ENCODE results near the gene MED13L.
A peak's percentile ranks its signal among the peaks of the same experiment; 100 is the strongest.

MED13L gene

DNA sequence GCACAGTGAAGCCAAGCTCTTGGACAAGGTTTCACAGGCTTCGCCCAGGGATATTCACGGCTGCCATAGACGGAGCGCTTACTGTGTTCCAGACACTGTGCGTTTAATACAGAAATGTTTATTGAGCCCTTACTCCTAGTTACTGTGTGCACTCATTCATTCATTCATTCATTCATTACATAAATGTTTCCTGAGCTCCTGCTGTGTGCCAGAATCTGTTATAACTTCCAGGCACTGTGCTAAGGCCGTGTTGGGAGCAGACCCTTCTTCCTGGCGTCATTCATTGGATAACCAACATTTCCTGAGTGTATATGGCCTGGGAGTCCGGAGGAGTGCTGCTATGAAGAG lies 760 bp upstream of the MED13L start:
- no peak for DNase-seq (ENCODE audit: low spot score)

DNA sequence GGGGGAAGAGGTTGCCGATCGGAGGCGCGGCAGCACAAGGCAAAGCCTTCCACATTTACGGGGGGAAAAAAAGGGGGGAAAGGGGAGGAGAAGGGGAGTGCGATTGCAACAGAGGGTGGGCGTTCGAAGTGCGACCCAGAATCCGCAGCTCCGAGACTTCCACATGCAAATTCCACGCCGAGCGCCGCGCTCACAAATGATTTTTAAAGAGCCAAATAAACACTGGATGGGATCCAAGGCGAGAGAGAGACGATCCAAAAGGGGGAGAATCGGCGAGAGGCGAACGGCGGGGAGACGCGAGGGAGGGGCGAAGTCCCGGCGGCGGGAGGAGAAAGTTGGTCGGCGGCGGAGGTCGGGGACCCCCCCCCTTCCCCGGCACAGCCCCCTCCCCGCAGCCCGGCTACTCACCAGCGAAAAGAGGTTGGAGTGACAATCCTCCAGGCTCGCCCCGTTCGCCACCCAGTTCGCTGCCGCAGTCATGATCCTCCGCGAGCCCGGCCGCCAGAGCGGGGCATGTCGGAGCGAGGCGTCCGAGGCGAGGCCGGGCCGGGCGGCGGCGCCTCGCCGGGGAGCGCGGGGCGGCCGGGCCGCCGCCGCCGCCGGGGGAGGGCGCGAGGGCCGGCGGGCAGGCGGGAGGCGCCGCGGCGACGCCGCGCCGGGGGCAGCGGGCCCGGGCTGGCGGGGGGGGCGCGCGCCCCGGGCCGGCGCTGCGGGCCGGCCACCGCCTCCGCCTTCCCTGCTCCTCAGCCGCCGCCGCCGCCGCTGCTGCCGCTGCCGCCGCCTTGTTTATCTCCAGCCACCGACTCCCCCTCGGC lies 634 bp downstream of the MED13L start:
- DNase-seq (ENCODE audit: low spot score) = peak; percentile 64

DNA sequence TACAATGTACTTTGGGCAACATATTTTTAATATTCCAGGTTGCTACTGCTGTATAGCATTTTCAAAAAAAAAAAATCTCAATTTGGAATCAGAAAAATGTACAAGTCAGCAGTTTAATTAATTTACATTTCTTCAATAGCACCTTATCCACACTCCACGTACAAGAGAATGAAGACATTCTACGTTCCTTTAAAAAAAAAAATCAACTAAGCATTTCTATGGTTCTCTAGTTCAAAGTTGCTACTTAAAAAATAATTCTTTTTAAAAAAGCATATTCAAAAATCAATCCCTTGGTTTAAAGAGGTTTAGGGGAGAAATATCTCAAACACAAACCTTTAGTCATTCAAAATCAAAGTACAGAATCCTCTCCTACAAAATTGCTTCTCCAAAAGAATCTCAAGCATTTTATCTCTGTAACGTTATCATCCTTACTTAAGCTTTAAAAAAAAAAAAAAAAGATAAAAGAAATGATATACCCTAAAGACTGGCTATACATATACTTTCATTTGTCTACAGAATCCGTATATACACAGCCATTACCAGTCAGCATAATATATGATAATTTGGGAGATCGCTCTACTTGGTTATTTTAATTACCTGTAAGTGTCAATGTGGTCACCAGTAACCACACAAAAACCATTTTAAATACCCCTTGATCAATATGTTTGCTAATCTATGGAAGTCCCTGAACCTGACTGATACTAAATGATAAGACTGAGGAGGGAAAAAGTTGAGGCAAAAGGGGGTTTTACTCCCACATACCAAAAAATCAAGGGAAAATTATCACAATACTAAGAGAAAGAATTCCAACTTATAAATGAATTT lies 2.7 kb downstream of the MED13L start:
- no peak for DNase-seq (ENCODE audit: low spot score)

DNA sequence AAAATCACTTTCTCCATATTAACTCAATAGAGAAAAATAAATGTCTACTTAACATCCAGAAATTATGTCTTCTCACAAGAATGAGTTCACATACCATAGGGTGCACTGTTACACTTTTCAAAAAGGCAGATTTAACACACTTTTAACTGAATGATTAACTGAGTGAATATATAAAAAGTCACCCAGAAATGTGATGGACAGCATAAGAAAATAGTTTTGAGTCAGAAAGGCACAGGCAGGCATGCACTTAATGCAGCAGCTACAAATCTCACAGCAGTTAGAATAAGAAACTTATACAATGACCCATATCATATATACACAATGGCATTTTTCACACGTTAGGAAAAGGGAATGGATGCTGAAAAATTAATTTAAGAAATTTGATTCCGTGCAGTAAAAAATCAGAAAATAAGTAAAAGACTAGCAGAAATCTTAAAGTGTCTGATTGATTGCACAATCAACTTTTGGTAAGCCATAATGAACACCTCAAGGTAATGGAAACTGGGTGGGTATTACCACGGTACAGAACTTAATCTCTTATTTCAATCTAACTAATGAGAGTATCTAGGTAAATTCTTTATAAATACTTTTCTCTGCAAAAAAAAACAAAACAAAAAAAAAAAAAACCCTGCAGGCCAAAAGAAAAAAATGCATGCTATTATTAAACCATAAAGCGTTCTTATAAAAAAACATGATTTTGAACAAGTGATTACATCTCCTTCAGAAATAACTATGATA lies 3.5 kb downstream of the MED13L start:
- no peak for DNase-seq (ENCODE audit: low spot score)

DNA sequence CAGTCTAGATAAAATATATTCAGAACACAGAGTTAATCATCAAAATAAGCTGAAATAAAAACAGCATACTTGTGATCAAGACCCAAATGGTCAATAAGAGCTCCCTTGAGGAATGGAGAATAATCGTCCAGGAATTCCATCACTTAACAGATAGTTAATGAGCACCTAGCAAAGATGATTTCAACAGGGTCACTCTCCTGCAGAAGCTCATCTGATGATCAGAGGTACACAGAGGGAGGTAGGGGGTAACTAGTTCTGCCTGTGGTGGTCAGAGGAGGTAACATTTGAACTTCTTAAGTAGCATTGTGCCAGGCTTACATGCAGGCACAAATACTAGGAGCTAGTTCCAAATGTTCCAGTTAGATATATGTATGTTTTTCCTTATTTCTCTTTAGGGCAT lies 9.5 kb downstream of the MED13L start:
- DNase-seq (ENCODE audit: low spot score) = no peak

DNA sequence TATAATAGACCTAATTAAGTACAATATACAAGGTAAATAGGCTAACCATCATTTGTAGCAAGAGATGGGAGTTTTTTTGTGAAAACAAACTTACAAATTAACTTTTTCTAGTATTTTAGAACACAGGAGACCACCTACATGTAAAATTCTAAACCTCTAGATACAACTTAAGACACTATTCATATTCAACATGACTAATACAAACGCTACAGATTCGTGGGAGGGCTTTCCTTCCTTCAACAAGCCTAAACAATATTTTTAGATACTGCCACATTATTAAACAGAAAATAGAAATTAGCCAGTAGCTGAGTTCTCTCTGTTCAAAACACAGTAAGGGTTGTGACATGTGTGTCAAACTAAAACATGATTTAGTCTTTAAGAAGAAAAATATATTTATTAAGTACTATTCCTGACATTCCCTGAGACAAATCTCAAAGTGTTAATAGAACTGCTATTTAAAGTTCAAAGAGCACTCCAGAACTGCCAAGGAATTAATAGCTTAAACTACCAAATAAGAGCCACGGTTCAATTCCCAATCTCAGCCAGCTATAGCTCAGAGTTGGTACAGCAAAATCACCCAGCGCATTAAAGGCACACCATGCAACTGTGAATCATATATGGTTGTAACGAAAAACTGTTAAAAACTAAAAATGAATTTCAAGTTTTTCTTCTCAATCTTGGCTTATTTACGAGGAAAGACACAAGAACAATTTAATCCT lies 10.7 kb downstream of the MED13L start:
- no peak for DNase-seq (ENCODE audit: low spot score)

DNA sequence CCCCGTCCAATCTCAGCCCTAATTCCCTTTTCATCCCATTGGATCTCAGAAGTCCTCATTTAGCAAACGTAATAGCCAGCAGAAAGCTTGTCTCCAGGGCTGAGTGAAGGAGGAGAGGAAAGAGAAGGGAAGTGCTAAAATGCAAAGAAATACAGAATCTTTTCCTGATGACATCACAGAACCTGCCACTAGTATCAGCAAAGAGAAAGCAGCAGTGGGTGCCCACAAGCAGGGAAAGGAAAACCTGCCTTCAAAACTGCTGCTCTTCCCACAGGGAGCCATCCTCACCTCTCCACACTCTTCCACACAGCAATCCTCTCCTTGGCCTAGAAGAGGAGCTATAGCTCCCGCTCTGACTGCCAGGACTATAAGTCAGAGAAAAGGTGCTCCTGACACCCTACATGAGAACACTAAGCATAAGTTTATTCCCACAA lies 11.3 kb downstream of the MED13L start:
- DNase-seq (ENCODE audit: low spot score) = no peak

DNA sequence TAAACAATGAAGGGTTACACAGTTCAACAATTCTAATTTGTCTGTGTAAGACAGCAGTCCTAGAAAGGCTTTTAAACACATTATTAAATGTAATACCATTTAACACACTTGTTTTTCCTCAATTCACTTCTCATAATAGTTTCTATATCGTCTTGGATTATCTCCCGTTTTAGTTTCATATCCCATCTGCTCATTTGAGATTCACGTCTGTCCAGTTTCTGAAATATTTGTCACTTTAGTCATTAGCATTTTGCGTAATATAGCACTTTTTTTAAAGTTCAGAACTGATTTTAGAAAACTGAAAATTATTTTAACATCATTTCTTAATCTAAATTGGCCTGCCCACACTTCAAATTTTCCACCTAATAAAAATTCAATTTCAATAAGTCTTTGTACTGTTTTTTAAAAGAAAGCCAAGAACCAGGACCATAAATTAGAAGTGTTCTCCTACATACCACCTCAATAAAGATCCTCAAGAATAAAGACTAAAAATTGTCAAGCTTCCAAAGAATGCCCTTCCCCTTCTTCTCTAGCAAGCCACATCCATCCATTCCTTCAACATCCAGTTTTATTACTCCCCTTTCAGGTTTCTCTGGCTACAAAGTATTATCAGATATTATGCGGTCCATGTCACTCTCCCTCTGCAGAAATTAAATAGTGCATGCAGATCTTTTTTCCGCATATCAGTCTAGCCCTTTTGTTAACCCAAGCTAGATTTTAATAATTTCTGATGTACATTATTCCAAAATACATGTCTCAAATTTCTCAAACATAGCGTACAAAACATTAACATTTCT lies 11.9 kb downstream of the MED13L start:
- no peak for DNase-seq (ENCODE audit: low spot score)

DNA sequence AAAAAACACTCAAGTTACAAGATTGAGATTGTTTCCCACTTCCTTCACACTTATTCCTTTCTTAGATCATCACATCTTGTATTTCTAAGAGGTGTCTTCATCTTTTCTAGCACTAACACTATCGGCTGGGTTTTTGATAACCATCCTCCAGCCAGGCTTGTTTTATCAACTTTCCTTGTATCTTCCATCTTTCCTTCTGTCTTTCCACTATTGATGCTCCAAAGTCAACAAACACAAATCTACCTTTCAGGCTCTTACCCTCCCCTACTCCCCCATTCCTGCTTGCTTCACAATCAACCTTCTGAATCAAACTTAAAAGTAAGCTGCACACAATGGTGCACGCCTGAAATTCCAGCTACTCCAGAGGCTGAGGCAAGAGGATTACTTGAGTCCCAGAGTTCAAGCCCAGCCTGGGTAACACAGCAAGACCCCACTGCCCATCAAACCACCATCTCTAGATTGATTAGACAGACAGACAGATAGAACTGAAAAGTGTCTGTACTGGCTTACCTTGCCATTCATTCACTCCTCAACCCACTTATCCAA lies 12.9 kb downstream of the MED13L start:
- DNase-seq (ENCODE audit: low spot score) = no peak

DNA sequence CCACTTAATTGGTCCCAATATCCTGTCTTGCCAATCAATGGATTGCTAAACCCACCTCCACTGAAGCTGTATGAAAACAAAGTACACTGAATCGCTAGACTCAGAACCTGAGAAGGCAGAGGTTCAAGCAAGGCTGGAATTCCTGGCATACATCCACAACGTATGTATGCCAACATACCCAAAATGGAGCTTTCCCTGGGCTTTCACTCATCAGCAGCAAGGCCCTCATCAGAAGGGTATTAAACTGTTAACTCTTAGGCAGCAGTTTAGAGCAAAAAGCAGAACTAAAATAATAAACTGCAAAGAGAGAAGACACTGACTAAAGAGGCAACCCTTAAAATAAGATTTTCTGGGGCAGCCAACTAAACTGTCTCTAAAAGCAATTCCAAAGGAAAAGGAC lies 13.6 kb downstream of the MED13L start:
- DNase-seq (ENCODE audit: low spot score) = no peak

DNA sequence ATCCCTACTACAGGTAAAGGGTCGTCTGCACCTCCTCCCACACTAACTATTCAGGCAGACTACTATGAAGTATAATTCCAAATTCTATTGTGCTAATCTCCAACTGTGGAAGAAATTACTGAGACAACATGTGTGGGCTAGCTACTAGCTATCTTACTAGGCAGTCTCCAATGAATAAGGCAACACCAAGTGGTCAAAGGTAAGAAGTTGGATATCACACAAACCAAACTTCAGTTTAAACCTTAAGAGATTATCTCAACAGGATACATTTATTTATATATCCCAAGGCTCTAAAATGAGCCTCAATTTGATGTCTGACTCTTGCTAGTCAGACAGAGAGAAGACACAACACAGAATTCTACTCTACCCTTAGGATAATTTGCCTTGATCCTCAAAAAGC lies 14.1 kb downstream of the MED13L start:
- DNase-seq (ENCODE audit: low spot score) = no peak

DNA sequence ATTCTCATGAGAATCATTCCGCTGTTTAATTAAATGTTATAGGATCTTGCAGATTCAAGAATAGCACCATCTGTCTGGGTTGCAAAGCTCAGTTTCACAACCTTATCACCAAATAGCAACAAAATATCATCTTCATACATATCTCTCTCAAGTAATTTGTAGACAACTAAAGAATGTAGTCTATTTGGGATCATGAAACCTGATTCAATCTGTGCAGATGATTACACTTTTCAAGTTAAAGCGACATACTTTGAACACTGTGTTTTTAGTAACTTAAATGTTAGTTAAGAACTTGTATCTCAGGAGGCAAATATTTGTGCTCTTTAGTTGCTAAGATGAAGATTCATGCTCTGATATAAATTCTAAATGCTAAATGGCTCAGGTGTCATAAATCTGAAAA lies 14.8 kb downstream of the MED13L start:
- no peak for DNase-seq (ENCODE audit: low spot score)

DNA sequence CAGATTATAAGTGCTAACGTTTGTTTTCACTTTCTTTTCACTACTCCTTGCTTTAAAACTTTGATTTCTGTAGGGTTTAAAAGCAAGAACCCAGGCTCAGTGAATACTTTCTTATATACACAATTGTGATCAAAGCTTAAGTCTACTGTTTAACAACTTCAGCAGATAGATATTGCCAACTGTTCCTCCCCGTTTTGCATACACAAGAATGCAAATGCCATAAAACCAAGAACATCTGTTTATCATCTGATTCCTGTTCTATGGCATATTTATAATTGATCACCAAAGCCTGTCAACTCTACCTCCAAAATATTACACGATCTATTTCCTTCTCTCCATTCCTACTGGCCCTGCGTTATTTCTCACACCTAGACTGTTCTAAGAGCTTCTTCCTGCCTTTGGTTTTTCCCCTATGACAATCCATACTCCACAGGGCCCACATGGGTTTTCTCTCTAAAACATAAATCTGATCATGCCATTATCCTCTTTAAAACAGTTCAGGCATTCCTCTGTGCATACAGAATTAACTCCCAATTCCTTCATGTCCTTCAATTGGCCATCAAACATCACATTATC lies 15.9 kb downstream of the MED13L start:
- no peak for DNase-seq (ENCODE audit: low spot score)

DNA sequence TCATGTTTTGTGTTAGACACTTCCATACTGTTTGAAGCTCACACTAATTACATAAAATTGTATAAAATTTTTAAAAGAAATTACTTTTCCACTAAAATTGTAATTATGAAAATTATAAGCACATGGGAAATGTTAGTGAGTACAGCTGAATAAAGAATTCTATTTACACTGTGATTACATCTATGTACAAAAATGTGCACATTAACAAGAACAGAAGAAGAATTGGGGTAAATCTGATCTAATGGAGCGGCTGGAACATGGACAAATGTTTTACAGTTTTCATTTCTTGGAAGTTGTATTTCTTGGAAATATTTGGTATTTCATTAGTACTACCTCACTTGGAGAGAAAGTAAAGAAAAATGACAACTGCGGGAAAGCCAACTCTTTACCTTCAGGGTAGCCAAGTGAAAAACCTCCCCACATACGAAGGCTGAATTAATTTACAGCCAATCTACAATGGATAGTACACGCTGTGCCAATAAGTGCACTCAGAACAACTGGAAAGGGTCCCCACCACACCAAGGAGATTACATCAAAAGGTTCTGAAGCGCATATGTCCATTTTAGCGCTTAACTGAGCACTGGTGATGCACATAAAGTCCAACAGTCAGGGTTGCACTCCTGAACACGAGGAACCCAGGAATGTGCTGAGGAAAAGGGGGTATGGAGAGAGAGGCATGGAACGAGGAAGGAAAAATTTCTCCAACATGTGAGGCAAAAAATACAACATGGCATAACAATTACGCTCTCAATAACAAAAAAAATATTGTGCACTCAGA lies 17.5 kb downstream of the MED13L start:
- DNase-seq (ENCODE audit: low spot score) = no peak

DNA sequence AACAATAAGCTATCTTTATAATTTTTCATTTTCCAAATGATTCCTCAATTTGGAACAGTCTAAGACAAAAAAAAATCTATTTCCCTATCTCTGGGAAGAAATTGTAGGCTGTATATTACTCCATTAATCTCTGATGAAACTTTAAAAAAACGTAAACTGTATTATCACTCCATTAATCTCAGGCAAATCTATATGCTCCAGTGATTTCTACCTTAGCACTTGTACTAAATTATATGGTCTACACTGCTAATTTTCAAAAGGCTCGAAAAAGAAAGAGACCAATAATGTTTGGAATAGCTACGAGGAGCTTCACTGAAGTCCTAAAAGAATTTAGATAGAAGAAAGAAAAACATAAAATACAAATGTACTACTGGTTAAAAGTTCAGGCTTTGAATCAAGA lies 19.7 kb downstream of the MED13L start:
- no peak for DNase-seq (ENCODE audit: low spot score)

DNA sequence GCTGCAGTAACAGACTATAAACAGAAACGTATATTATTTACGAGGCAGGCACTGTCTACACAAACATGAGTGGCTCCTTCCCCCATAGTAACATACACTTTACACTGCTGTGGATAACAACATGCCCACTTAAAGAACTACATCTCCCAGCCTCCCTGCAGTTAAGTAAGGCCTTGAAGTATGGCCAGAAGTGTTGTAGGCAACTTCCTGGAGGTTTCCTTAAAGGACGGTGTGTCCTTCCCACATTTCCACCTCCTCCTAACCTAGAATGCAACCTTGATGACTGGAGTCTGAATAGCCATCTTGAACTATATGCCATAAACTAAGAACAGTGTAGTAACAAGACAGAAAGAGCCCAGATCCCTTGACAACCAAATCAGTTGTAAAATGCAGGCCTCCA lies 20.3 kb downstream of the MED13L start:
- DNase-seq (ENCODE audit: low spot score) = no peak

DNA sequence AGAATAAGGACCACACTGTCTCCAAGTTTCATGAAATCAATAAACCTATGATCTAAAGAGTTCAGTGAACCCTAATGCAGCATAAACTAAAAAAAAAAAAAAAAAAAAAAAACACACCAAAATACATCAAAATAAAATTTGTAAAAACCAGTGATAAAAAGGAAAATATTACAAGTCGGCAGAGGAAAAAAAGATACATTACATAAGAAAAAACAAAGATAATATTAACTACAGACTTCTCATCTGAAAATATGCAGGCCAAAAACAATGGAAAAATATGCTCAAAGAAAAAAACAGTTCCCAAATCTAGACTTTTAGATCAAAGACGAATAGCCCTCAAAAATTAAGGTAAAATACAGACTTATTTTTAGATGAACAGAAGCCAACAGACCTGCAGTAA lies 27.6 kb downstream of the MED13L start:
- DNase-seq (ENCODE audit: low spot score) = no peak

DNA sequence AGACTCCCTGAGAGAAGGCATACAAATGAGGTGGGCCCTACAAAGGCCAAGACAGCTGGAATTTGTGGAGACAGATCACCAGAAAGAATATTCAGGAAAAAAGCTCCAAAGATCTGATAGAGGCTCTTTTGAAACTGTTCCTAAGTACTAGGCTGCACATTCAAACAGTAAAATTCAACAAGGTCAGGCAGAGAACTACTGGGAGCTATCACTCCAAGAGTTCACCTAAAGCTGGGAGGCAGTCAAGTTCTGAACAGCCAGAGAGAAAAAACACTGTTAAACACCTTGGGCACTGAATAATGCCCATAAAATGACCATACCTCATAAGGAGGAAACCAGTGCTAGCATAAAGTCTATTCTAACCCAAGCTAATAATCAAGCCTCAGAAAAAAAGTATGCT lies 28.6 kb downstream of the MED13L start:
- DNase-seq (ENCODE audit: low spot score) = no peak

DNA sequence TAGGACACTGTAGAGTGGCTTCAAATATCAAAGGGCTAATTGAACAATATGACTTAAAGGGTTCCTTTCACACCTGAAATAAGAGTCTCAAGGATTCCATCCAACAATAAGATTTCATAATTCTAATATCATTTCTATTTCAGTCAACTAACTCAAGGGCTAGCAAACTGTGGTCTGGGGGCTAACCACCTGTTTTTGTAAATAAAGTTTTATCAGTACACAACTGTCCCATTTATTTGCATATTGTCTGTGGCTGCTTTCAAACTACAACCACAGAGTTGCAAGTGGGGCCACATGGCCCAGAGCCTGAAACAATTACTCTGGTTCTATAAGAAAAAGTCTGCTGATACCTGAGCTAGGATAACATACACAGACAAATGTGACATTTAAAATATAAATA lies 29.1 kb downstream of the MED13L start:
- DNase-seq (ENCODE audit: low spot score) = no peak

DNA sequence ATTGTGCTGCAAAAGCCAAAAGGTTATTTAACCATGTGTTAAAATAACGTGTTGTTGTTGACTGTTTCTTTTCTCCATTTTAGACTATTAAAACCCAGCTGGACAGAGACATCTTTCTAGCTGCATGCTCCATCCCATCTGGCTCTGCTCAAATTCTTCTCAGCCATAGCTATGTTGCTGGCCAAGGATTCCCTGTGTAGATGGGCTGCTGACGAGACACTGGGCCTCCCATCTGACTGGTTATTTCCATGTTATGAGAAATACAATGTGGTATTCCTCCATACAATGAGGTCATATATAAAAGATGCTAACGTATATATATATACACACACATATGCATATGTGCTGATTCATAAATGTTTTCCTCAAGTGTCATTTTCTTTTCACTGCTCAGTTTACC lies 30.1 kb downstream of the MED13L start:
- no peak for DNase-seq (ENCODE audit: low spot score)

Measured in CD4-positive, alpha-beta T cell treated with Interleukin-6 at 100 ng/mL for 8 hours (primary cell).